Fibroblast of skin of right quadriceps (primary cell): ENCODE data around the gene TTC39C.

Experiments used
- DNase-seq: peaks from one replicate; pipeline ENCODE4 v3.0.0-alpha.2; 2013

The TTC39C gene

DNA sequence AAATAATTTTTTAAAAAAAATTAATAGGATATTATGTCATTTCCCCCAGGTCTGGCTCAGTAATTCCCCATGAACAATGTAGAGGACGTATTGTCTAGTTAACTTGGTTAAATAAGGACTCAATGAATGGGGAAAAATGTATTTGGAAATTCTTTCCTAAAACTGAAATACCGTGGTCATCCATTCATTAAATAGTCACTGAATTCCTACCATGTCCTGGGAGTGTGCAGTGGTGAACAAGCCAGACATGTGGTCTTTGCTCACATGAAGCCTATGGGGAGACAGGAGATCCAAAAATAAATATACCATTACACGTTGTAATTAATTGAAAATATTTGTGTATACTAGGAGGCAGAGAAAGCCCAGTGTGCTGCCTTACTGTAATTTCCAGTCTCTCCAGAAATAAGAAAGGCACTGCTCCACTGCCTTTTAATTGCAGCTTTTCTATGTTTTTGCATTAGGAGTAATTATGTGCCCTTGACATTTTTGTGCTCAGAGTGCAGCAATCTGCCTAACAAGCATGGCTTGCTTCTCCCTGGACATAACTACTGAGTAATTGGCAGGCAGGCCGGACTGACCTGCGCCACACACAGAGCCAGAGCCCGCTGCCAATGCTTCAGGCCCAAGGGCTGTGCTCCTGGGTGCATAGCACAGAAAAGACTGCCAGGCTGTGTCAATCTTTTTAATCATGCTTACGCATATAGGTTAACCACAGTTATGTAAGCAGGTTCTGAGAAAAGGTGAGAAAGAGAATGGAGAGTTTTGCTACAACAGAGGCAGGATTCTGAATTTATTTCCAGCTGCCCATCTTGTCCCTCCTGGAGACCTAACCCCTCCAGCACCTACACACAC lies 22.2 kb upstream of the TTC39C start:
- peak; percentile 50 for DNase-seq

DNA sequence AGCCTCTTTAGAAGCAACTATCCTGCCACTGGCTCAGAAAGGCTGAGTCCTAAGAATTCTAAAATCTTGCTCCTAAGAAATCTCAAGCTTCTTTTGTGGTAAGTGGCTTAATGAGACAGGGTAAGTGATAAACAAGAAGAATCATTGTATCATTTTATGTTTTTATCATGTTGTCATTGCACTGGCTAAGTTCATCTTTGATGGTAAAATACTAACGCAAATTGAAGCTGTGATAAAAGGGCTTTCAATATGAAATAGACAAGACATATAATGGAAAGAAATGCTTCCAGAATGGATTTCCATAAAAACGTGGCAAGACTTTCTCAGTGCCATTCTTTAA lies 21.6 kb upstream of the TTC39C start:
- DNase-seq: no peak

GRCh38 chr18:23994361-23994902 lies 20.1 kb upstream of the TTC39C start:
- peak; percentile 91 for DNase-seq

- no peak for DNase-seq
Measured at GRCh38 chr18:23995180-23995579, 19.4 kb upstream of the TTC39C start.

- no peak for DNase-seq
Measured at GRCh38 chr18:23998018-23998417, 16.5 kb upstream of the TTC39C start.

DNA sequence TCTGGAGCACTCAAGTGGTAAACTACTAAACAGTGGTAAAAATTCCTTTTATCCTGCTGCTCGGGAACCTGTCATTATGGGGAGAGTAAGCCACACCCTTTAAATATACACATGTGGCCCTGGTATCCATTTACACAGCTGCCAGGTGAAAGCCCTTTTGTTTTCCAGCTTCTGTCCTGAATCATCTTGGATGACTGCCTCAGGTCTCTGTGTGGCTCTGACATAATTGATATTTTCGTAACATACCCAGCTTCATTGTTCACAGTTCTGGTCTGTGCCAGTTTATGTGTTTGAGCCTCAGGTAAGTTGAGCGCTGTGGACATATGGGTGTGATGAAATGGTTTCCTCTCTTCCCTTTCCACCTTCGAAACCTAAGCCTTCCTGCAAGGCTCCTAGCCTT lies 15.7 kb upstream of the TTC39C start:
- no peak for DNase-seq

- DNase-seq: no peak
Measured at GRCh38 chr18:24000613-24001490, 13.7 kb upstream of the TTC39C start.

DNA sequence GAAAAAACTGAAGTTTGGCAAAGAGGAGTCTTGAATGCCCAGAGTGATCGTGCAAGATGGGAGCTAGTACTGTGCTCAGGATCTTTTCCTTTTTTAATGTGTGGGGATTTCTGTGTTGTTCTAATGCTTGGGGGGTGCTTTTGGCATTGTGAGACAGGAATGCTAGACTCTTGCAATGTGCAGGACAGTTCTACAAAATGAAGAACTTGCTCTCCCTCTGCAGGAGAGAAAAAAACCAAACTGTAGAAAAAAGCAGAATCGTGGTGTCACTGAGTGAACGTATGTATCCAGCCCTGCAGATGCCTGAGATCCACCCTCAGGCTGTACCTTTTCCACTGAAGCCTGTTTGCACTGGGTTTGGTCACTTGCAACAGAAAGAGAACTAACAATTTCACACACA lies 12.1 kb upstream of the TTC39C start:
- DNase-seq: no peak

- DNase-seq: no peak
Measured at GRCh38 chr18:24003288-24003687, 11.3 kb upstream of the TTC39C start.

GRCh38 chr18:24003903-24004640 lies 10.5 kb upstream of the TTC39C start:
- no peak for DNase-seq

DNA sequence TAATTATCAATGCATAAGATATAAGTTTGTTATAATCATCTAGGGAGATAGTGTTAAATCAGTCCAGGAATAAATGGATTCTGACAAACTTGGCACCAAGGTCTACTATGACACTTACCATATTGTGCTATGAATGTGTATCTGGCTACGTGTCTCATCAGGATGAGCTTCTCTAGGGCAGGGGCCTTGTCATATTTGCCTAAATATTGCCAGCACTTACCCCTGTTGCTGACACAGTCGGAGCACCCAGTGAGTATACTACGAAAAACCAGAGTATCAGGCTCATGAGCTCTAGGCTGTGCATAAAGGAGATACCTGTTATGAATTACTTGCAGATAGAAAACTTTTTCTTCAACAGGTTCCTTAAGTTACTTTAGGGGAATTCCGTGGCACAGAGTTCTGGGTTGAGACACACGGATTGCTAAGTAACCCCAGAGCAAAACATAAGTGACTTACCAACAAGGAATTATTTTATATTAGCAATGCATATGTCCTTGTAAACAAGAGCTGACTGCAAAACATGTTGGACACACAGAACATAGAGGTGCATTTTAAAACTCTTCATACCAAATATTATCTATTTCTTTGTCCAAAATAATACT lies 7.7 kb upstream of the TTC39C start:
- no peak for DNase-seq

- DNase-seq: no peak
Measured at GRCh38 chr18:24009246-24009645, 5.3 kb upstream of the TTC39C start.

- no peak for DNase-seq
Measured at GRCh38 chr18:24009651-24010333, 4.8 kb upstream of the TTC39C start.

DNA sequence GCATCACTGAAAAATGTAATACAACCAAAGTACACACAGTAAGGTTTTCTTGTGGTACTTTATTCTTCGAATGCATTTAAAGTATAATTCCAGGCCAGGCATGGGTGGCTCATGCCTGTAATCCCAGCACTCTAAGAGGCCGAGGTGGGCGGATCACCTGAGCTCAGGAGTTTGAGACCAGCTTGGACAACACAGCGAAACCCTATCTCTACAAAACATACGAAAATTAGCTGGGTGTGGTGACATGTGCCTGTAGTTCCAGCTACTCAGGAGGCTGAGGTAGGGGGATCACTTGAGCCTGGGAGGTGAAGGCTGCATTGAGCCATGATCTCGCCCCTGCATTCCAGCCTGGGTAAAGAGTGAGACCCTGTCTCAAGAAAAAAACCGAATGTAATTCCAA lies 3.9 kb upstream of the TTC39C start:
- DNase-seq: no peak

DNA sequence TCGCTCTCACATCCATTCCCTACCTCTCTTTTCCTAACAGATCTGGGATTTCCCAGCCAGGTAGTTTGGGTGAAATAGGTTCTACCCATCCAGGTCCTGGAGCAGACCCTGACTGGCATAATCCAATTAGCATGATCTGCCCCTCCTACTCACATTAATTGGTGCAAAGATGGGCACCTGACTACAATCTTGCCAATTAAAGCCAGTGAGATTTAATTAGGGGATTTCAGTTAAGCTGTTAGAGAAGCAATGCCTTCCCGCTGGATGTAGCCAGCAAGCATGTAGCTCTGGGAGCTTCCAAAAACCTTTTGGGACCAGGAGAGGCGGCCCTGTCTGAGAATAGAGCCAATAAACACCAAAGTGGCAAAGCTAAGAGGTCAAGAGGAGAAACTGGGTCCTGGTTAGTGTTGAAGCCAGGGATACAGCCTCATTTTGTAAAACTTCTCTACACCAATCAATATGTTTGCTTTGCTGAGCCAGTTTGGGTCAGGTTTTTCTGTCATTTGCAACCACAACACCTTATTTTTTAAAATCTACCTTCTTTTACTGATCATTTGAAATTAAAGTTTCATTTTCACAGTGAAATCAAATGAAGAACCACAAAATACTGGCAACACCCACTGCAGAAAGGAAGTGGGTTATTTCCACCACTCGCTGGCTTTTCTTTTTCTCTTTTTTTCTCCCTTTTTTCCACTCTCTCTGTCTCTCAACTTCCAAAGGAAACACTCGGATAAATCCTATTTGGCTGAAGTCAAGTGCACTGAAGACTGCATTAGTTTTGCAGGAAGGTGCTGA lies 3.2 kb upstream of the TTC39C start:
- no peak for DNase-seq

DNA sequence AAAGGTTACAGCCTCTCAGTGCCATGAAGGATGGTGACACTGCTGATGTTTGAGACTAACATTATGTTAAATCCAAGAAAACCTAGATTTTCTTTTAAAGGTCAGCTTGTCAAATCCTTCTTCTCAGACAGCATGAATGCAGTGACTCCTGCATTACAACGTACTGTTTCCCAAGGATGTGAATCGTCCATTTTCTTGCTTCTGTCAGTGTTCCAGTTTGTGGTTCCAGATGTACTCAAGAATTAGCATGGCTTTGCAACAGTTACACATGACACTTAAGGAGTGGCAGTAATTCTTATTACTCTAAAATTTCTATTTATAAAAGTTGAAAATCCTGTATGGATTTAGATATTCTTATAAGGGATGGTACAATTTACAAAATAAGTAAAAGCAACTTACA lies 1.5 kb upstream of the TTC39C start:
- DNase-seq: no peak

DNA sequence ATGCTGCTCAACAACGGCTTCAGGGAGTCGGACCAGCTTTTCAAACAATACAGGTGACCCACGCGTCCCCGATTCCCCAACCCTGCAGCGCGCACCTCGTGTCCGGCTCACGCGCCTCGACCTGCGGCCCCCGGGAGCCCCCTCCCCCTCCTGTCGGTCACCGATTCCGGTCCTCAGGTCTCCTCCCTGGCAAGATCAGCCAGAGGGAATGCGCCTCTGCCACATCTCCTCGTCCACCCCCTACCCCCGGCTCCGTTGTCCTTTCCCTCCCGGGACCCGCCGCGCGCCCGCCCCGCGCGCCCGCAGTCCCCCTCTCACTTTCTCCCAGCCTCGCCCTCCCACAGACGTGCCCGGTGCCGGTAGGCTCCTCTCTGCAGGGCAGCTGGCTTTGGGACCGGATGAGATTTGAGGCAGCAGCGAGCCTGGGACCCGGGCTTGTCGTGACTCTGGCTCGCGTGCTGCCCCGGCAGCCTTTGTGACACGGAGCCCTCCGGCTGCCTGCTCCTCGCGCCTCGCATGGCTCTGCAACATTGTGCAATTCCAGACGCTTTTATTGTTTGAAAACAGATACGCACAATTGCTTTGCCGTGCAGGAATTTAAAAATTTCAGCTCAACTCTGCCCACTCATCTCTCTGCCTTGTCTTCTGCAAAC lies 558 bp downstream of the TTC39C start:
- peak; percentile 82 for DNase-seq

DNA sequence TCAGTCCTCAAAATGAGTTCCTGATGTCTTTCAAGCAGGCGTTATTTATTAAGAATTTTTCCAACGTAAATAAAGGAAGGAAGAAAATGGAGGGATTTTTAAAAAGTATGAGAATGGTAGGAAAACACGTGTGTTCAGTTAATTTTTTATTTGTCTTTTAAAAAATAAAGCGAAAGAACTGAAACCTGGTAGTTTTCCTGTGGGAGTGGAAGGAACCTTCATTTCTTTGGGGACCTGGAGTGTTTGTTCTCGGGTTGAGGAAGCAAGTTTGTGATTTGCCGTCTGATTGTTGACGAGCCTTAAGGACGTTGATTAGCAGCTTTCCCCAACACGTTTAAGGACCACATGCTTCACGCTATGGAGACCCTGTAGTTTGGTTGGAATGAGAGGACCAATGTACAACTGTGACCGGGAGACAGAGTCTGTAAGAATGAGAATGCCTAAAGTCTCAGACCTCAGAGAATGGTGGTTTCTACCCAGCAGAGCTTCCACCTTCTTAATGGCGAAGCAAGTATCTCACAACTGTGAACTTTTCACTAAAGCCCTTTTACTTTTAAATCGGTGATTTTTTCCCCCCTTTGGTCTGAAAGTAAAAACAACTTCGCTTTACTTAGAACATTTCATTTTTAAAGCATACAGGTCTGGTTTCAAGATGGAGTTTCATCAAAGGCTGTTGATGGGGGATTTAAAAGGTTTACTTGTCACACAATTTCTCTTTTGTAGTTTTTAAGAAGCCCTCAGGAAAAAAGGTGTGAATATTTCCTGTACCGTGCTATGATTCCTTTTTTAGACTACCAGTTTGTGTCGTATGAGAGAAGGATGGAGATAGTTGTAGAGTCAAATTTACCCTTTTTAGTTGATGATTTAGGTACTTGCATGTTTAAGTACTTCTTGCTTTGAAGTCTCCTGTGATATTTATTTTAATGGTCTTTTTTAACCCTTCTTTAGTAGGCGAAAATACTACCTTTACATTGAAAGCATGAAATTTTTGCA lies 1.4 kb downstream of the TTC39C start:
- no peak for DNase-seq

- DNase-seq: no peak
Measured at GRCh38 chr18:24016643-24017042, 2.1 kb downstream of the TTC39C start.
